ENCODE measurements around the gene CNTN2.

The CNTN2 gene

GRCh38 chr1:205068457-205069040, 25.5 kb downstream of the CNTN2 start:
- no peak for TF ChIP-seq CTCF (IDR thresholded peaks at IDR 0.05; ENCODE audit: low read depth, low read length, missing control alignments)
- no peak for DNase-seq (ENCODE audit: low read depth)
- no peak overlapping the region for H3K4me3 ChIP-seq (ENCODE audit: low read depth, low read length)
- in situ Hi-C loops (cut with HindIII; ENCODE audit: low sequenced_read_pairs) = no loop called here

GRCh38 chr1:205069371-205070125, 26.5 kb downstream of the CNTN2 start:
- in situ Hi-C loops (cut with HindIII; ENCODE audit: low sequenced_read_pairs) = no loop called here
- no peak for TF ChIP-seq CTCF (IDR thresholded peaks at IDR 0.05; ENCODE audit: low read depth, low read length, missing control alignments)
- DNase-seq (ENCODE audit: low read depth) = no peak
- H3K4me3 ChIP-seq (ENCODE audit: low read depth, low read length) = no peak overlapping the region

- in situ Hi-C loops (cut with HindIII; ENCODE audit: low sequenced_read_pairs) = no loop called here
- H3K4me3 ChIP-seq (ENCODE audit: low read depth, low read length) = no peak overlapping the region
- no peak for TF ChIP-seq CTCF (IDR thresholded peaks at IDR 0.05; ENCODE audit: low read depth, low read length, missing control alignments)
- no peak for DNase-seq (ENCODE audit: low read depth)
Measured at GRCh38 chr1:205071028-205071409, 28.0 kb downstream of the CNTN2 start.

DNA sequence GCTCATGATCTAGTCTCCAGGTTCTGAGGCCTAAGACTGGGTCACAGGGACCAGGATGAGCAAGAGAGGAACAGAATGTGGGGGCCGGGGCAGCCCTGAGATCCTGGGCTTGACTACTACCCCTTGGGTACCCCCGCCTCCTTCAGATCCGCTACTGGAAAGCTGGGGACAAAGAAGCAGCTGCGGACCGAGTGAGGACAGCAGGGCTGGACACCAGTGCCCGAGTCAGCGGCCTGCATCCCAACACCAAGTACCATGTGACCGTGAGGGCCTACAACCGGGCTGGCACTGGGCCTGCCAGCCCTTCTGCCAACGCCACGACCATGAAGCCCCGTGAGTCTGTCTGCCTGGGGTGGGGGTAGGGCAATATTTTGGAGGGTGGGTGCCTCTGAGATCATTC, 28.8 kb downstream of the CNTN2 start:
- in situ Hi-C loops (cut with HindIII; ENCODE audit: low sequenced_read_pairs) = no loop called here
- H3K4me3 ChIP-seq (ENCODE audit: low read depth, low read length) = no peak overlapping the region
- DNase-seq (ENCODE audit: low read depth) = no peak
- TF ChIP-seq CTCF (IDR thresholded peaks at IDR 0.05; ENCODE audit: low read depth, low read length, missing control alignments) = no peak

DNA sequence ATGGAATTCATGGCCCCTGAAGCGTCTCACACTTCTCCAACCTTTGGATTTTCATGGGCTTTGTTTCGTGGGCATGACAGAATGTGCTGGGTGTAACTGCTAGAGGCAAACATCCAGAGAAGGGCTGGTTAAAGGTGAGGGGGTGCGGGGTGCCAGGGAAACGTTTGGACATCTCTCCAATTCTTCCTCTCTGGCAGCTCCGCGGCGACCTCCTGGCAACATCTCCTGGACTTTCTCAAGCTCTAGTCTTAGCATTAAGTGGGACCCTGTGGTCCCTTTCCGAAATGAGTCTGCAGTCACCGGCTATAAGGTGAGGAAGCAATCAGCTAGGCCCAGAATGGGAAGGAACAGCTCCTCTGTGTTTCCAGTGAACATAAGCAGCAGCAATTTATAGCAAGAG, 29.3 kb downstream of the CNTN2 start:
- no peak overlapping the region for H3K4me3 ChIP-seq (ENCODE audit: low read depth, low read length)
- in situ Hi-C loops (cut with HindIII; ENCODE audit: low sequenced_read_pairs) = no loop called here
- no peak for TF ChIP-seq CTCF (IDR thresholded peaks at IDR 0.05; ENCODE audit: low read depth, low read length, missing control alignments)
- DNase-seq (ENCODE audit: low read depth) = no peak

DNA sequence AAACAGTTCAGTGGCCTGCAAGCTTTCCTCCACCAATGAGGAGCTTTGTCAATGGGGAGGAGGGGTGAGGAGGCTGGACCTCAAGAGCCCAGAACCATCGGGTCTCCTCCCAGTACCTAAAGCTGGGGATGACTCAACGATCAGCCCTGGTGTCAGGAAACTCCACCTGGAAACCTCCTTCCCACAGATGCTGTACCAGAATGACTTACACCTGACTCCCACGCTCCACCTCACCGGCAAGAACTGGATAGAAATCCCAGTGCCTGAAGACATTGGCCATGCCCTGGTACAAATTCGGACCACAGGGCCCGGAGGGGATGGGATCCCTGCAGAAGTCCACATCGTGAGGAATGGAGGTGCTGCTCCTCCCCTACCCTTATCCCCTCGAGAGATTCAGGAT, 29.9 kb downstream of the CNTN2 start:
- no peak for DNase-seq (ENCODE audit: low read depth)
- no peak overlapping the region for H3K4me3 ChIP-seq (ENCODE audit: low read depth, low read length)
- no peak for TF ChIP-seq CTCF (IDR thresholded peaks at IDR 0.05; ENCODE audit: low read depth, low read length, missing control alignments)
- in situ Hi-C loops (cut with HindIII; ENCODE audit: low sequenced_read_pairs) = no loop called here
